ENCODE data around the gene PC. TPM values are rescaled to one million over a fixed set of nuclear protein-coding genes. Genes with fewer than 3 reads are reported as not detected.
"Not testable (repeated sequence)": the region's sequence is repeated elsewhere in the genome, so short reads cannot be mapped to it uniquely, and the experiment has no call there.

PC gene
- total RNA-seq, 1 donor from 2014 or later, result 8.7 TPM

- intact Hi-C loops (cut with micrococcal nuclease), result no loop called here
Measured at GRCh38 chr11:66979336-66979980, 21.3 kb upstream of the PC start.

GRCh38 chr11:66978717-66979116 lies 20.5 kb upstream of the PC start:
- intact Hi-C loops (cut with micrococcal nuclease), result no loop called here

- intact Hi-C loops (cut with micrococcal nuclease), result no loop called here
Measured at GRCh38 chr11:66978229-66978628, 20.0 kb upstream of the PC start.

DNA sequence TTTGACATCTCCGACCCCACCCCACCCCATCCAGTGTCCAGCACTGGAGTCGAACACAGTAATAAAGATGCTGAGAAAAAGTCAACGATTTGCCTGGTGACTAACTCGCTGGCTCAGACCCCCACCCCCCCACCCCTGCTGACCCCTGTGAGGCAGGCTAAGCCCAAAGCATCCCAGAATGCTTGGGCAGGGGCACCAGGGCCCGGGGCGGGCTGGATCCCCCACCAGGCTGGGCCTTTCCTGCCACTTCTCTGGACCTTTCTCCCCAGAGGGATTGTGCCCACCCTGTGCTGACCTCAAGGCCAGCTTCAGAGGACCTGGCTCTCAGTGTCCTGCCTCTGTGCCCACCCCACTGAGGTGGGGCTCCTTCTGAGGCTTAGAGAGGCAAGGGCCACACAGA lies 18.7 kb upstream of the PC start:
- intact Hi-C loops (cut with micrococcal nuclease), result no loop called here

- intact Hi-C loops (cut with micrococcal nuclease), result no loop called here
Measured at GRCh38 chr11:66976028-66976467, 17.9 kb upstream of the PC start.

DNA sequence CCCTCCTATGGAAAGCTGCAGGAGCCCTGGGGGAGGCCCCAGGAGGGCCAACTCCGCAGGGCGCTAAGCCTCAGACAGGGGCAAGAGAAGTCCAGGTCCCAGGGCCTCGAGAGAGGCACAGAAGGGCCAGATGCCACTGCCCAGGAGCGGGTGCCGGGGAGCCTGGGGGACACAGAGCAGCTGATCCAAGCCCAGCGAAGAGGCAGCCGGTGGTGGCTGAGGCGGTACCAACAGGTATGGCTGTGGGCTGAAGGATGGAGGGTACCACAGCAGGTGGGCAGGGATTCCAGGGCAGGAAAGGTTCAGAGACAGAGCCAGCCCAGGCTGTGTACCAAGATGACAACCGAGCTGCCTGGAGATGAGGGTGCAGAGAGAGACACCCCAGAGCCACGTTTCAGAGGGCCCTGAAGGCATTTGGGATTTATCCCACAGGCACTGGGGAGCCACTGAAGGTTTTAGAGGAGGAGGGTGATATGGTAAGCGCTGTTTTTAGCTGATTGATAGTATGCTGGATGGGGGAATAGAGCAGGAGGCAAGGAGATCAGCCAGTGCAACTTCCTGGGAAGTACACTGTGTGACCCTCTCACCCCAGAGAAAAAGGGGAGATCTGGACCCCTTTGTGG lies 17.3 kb upstream of the PC start:
- intact Hi-C loops (cut with micrococcal nuclease), result no loop called here

- intact Hi-C loops (cut with micrococcal nuclease), result no loop called here
Measured at GRCh38 chr11:66974724-66975404, 16.7 kb upstream of the PC start, which contains the start of gene C11orf86. Gene C11orf86 (plus strand): TSS chr11:66975304. CDS start chr11:66975363, 59 bp downstream.

DNA sequence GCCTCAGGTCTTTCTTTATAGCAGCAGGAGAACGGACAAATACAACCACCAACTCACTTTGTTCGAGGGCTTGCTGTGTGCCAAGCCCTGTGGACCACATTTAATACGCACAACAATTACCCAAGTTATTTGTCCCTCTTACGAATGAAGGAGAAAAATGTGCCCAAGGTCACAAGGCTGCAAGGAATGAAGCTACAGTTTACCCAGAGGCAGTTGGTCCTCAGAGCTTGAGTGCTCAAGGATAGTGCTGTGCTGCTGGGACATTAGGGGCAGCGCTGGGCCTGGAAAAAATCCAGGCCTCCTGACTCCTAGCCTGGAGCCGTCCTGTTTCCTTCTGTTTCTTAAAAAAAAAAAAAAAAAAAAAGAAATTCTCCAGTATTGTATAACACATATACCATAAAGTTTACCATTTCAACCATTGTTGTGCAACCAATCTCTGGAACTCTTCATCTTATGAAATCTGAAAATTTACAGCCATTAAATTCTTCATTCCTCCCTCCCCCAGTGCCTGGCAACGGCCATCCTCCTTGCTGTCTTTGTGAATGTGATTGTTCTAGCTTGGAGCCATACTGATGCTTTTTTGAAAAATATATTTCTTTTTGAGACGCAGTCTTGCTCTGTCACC lies 15.9 kb upstream of the PC start:
- intact Hi-C loops (cut with micrococcal nuclease), result no loop called here

DNA sequence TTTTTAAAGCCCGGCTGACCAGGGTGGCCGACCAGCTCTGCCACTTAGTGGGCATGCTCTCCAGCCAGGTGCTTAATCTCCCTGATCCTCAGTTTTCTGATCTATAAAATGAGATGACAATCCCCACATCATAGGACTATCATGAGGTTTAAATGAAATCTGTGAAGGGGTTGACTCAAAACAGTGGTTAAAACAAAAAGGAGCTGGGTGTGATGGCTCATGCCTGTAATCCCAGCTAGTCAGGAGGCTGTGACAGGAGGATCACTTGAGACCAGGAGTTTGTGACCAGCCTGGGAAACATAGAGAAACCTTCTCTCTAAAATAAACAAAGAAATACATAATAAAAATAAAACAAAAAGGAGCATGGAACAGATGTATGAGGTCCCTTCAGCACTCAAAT lies 13.3 kb upstream of the PC start:
- intact Hi-C loops (cut with micrococcal nuclease), result no loop called here

- intact Hi-C loops (cut with micrococcal nuclease), result no loop called here
Measured at GRCh38 chr11:66970807-66971442, 12.7 kb upstream of the PC start.

- intact Hi-C loops (cut with micrococcal nuclease), result no loop called here
Measured at GRCh38 chr11:66970371-66970806, 12.2 kb upstream of the PC start.

DNA sequence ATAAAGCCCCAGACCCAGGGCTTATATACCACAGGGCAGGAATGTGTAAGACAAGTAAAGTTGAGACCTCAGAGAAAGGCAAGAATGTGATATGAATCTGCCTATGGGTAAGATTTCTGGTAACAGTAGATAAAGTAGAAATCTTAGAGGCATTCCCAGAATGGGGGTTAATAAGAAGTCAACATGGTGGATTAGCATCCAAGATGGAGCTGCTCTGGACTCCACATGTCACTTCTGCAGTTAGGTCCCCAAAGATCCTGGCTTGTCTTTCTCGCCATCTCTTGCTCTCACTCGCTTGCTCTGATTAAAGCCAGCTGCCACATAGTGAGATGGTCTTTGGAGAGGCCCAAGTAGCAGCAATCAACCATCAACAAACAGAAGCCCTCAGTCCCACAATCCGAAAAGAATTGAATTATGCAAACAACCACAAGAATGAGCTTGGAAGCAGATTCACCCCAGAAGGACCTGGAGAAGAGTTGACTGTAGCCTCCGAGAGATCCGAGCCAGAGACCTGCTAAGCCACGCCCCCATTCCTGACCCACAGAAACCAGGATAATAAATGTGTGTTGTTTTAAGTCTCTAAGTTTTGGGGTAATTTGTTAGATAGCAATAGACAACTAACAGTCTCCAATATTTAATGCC lies 11.5 kb upstream of the PC start:
- intact Hi-C loops (cut with micrococcal nuclease), result no loop called here

DNA sequence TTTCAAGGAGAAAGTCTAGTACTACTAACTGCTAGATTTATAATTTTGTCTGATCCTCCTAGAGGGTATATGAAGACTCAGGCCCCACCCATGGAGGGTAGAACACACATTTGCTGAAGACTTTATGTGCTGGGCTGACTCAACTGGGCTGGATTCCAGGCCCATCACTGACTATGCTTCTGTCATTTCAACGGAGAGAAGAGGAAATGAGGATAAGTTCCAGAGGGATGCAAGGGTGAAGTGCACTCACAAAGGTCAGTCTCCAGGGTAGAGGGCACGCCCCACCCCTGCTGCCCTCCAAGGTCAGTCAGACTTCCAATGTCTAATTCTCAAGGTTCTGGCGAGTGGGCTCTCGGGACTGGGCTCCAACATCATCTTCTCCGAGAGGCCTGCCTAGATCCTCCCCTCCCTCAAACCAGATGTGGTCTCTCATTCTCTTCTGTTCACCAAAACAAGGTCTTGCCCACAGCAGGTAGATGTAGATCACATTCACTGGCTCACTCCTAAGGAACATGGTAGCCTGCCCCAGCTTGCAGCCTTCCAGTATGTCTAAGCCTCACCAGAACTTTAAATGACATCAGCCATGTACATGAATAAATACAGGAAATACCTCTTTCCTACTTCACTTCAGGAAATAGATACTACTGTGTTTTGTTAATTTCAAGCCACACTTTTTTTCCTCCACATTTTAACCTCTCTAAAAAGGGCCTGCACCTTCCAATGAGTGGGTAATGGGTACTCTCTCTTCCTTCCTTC lies 9.7 kb upstream of the PC start:
- intact Hi-C loops (cut with micrococcal nuclease), result no loop called here

- intact Hi-C loops (cut with micrococcal nuclease), result no loop called here
Measured at GRCh38 chr11:66966351-66966750, 8.2 kb upstream of the PC start.

DNA sequence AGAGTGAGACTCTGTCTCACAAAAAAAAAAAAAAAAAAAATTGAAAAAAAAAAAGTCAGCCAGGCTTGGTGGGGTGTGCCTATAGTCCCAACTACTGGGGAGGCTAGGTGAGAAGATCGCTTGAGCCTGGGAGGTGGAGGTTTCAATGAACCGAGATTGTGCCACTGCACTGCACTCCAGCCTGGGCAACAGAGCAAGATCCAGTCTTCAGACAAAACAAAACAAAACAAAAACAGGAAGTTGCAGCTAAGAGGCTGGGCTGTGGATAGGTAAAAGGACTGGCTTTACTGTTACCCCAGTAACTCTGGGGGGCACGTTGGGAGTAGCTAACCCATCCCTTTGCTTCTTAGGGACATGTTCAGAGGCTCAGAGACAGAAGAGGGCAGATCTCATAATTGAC lies 6.3 kb upstream of the PC start:
- intact Hi-C loops (cut with micrococcal nuclease), result no loop called here

GRCh38 chr11:66962801-66963200 lies 4.6 kb upstream of the PC start:
- intact Hi-C loops (cut with micrococcal nuclease), result no loop called here

GRCh38 chr11:66962247-66962646 lies 4.1 kb upstream of the PC start:
- intact Hi-C loops (cut with micrococcal nuclease), result no loop called here

GRCh38 chr11:66961691-66962213 lies 3.6 kb upstream of the PC start:
- intact Hi-C loops (cut with micrococcal nuclease), result not testable (repeated sequence)

- intact Hi-C loops (cut with micrococcal nuclease), result loop anchor here (1.0 to 5.0 kb wide), 9 partner anchors 92 to 646 kb away; partner anchors contain the start of genes CCDC87, CCS, KDM2A and RBM14
Measured at GRCh38 chr11:66958956-66959274, 732 bp upstream of the PC start.

DNA sequence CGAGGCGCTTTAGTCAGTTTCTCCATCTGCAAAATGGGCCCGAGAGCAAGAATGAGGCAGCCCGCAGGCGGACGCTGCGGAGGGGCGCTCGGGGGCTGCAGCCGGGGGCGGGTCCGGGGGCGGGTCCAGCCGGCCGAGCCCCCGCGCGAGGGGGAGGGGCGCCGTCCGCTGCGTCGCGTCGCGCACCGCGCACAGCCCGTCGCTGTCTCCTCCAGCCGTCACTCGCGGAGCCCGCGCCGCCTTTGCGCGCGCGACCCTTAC lies 282 bp downstream of the PC start:
- intact Hi-C loops (cut with micrococcal nuclease), result loop anchor here (1.0 to 5.0 kb wide), 9 partner anchors 91 to 645 kb away; partner anchors contain the start of genes CCDC87, CCS, KDM2A and RBM14

All from T-helper 1 cell treated with Interleukin-12 subunit alpha and Interleukin-12 subunit beta and Interleukin-4 antibody, amounts not matched to agents 30 ng/mL and 1 ng/mL, for 36 hours (primary cell).